ENCODE results near the gene XYLT1. TPM values are rescaled to one million over a fixed set of nuclear protein-coding genes. Genes with fewer than 3 reads are reported as not detected.
A peak's percentile ranks its signal among the peaks of the same experiment; 100 is the strongest.

Gene XYLT1
- total RNA-seq, 1 donor from 2014 or later, result 0.20 TPM

GRCh38 chr16:17233318-17234002 is 237.3 kb downstream of the XYLT1 start:
- no peak for DNase-seq (ENCODE audit: low read depth in 2 of 2)

GRCh38 chr16:17232487-17232886 is 238.3 kb downstream of the XYLT1 start:
- no peak for DNase-seq (ENCODE audit: low read depth in 2 of 2)

GRCh38 chr16:17231972-17232371 is 238.8 kb downstream of the XYLT1 start:
- no peak for DNase-seq (ENCODE audit: low read depth in 2 of 2)

- DNase-seq (ENCODE audit: low read depth in 2 of 2), result no peak
Measured at GRCh38 chr16:17230932-17231581, 239.7 kb downstream of the XYLT1 start.

GRCh38 chr16:17229766-17230165 is 241.0 kb downstream of the XYLT1 start:
- DNase-seq (ENCODE audit: low read depth in 2 of 2), result no peak

GRCh38 chr16:17229131-17229530 is 241.6 kb downstream of the XYLT1 start:
- no peak for DNase-seq (ENCODE audit: low read depth in 2 of 2)

GRCh38 chr16:17228708-17229055 is 242.1 kb downstream of the XYLT1 start:
- DNase-seq (ENCODE audit: low read depth in 2 of 2), result no peak

- DNase-seq (ENCODE audit: low read depth in 2 of 2), result no peak
Measured at GRCh38 chr16:17228048-17228707, 242.6 kb downstream of the XYLT1 start.

GRCh38 chr16:17227278-17227677 is 243.5 kb downstream of the XYLT1 start:
- no peak for DNase-seq (ENCODE audit: low read depth in 2 of 2)

GRCh38 chr16:17225541-17225940 is 245.2 kb downstream of the XYLT1 start:
- no peak for DNase-seq (ENCODE audit: low read depth in 2 of 2)

GRCh38 chr16:17224879-17225281 is 245.9 kb downstream of the XYLT1 start:
- DNase-seq (ENCODE audit: low read depth in 2 of 2), result peak in 1 of 2 donors; percentile 19

- no peak for DNase-seq (ENCODE audit: low read depth in 2 of 2)
Measured at GRCh38 chr16:17224350-17224749, 246.4 kb downstream of the XYLT1 start.

GRCh38 chr16:17223576-17223975 is 247.2 kb downstream of the XYLT1 start:
- DNase-seq (ENCODE audit: low read depth in 2 of 2), result no peak

GRCh38 chr16:17222871-17223401 is 247.8 kb downstream of the XYLT1 start:
- no peak for DNase-seq (ENCODE audit: low read depth in 2 of 2)

GRCh38 chr16:17219991-17220390 is 250.8 kb downstream of the XYLT1 start:
- no peak for DNase-seq (ENCODE audit: low read depth in 2 of 2)

GRCh38 chr16:17215936-17216335 is 254.8 kb downstream of the XYLT1 start:
- no peak for DNase-seq (ENCODE audit: low read depth in 2 of 2)

GRCh38 chr16:17215306-17215705 is 255.5 kb downstream of the XYLT1 start:
- no peak for DNase-seq (ENCODE audit: low read depth in 2 of 2)

GRCh38 chr16:17213974-17214373 is 256.8 kb downstream of the XYLT1 start:
- DNase-seq (ENCODE audit: low read depth in 2 of 2), result no peak

- no peak for DNase-seq (ENCODE audit: low read depth in 2 of 2)
Measured at GRCh38 chr16:17213025-17213424, 257.7 kb downstream of the XYLT1 start.

- no peak for DNase-seq (ENCODE audit: low read depth in 2 of 2)
Measured at GRCh38 chr16:17212606-17213005, 258.2 kb downstream of the XYLT1 start.

- no peak for DNase-seq (ENCODE audit: low read depth in 2 of 2)
Measured at GRCh38 chr16:17211797-17212196, 259.0 kb downstream of the XYLT1 start.

- no peak for DNase-seq (ENCODE audit: low read depth in 2 of 2)
Measured at GRCh38 chr16:17206712-17207111, 264.0 kb downstream of the XYLT1 start.

Data from lung microvascular endothelial cell (primary cell).